Upper lobe of left lung (tissue), 4 donors: ENCODE measurements around the gene DELE1.

Experiments used
- EP300 ChIP-seq, 4 donors: sonication (generic); formaldehyde crosslinking; IDR thresholded peaks; one replicate each; pipeline ENCODE4 v1.5.1; 2017; ENCODE audit warnings: antibody characterized with exemption in 4 of 4, control low read depth in 2 of 4
- TF ChIP-seq, protein P1 (sequence below), 6 experiments: fragments of 450-650 bp in 4 of 6; fragments of 200-600 bp in 2 of 6; sonication (generic) in 2 of 6; IDR thresholded peaks; one replicate each; pipeline ENCODE4 v1.5.1; 2016 to 2019; ENCODE audit warnings: antibody characterized with exemption in 6 of 6

DNA sequence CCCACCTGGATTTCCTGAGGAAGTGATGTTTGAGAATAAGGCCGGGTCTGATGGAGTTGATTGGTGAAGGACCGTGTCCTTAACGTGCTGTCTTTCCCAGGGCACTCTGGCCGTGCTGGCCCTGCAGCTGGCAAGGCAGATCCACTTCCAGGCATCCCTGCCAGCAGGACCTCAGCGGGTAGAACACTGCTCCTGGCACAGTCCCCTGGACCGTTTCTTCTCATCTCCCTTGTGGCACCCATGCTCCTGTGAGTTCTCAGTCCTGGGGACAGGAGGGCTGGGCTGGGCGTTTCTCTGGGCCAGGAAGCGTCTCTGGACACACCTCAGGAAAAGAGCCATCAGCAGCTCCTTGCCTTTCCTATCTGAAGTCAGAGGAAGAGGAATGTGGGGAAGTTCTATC, 4.4 kb downstream of the DELE1 start:
- TF ChIP-seq, protein P1, sequence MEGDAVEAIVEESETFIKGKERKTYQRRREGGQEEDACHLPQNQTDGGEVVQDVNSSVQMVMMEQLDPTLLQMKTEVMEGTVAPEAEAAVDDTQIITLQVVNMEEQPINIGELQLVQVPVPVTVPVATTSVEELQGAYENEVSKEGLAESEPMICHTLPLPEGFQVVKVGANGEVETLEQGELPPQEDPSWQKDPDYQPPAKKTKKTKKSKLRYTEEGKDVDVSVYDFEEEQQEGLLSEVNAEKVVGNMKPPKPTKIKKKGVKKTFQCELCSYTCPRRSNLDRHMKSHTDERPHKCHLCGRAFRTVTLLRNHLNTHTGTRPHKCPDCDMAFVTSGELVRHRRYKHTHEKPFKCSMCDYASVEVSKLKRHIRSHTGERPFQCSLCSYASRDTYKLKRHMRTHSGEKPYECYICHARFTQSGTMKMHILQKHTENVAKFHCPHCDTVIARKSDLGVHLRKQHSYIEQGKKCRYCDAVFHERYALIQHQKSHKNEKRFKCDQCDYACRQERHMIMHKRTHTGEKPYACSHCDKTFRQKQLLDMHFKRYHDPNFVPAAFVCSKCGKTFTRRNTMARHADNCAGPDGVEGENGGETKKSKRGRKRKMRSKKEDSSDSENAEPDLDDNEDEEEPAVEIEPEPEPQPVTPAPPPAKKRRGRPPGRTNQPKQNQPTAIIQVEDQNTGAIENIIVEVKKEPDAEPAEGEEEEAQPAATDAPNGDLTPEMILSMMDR (IDR thresholded peaks at IDR 0.05), result no peak
- no peak for TF ChIP-seq EP300 (IDR thresholded peaks at IDR 0.05)
